ENCODE measurements around the gene EBF3.

Gene EBF3

DNA sequence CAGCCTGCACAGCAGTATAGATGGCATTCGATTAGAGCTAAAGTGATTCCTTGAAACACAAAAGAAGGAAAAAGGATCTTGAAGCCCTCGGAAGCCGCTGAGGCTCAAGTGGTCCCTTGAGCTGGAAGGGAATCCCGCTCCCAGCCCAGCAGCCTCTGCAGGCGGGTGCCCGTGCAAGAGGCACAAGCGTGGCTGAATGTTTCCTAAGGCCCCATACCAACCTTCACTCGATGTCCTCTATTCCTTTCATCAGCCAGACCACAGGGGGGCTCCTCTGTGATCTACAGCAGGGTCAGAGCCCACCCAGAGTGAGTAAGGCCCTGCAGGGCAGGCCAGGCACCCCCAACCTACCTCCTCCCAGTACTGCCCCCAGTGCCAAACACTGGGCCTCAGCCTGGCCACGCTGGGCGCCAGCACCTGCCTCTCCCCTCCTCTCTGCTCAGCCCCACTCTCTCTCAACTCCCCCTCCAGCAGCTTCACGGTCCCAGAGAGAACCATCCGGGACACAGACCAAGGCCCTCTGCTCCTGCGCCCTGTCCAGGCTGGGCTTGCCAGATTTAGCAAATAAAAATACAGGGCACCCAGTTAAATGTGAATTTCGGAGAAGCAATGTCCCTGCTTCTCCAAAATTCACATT, 30.5 kb downstream of the EBF3 start:
- H3K9me3 ChIP-seq = no peaks in the 10 kb centered on the region
- H3K4me3 ChIP-seq = no peak overlapping the region
- TF ChIP-seq, protein P1, sequence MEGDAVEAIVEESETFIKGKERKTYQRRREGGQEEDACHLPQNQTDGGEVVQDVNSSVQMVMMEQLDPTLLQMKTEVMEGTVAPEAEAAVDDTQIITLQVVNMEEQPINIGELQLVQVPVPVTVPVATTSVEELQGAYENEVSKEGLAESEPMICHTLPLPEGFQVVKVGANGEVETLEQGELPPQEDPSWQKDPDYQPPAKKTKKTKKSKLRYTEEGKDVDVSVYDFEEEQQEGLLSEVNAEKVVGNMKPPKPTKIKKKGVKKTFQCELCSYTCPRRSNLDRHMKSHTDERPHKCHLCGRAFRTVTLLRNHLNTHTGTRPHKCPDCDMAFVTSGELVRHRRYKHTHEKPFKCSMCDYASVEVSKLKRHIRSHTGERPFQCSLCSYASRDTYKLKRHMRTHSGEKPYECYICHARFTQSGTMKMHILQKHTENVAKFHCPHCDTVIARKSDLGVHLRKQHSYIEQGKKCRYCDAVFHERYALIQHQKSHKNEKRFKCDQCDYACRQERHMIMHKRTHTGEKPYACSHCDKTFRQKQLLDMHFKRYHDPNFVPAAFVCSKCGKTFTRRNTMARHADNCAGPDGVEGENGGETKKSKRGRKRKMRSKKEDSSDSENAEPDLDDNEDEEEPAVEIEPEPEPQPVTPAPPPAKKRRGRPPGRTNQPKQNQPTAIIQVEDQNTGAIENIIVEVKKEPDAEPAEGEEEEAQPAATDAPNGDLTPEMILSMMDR (IDR thresholded peaks at IDR 0.05) = no peak
- intact Hi-C loops (cut with DNase I; ENCODE audit: low total_unique reads) = no loop called here
- H3K36me3 ChIP-seq = no peaks in the 10 kb centered on the region
- no peak overlapping the region for H3K27ac ChIP-seq
- peak in 1 of 2 donors; percentile 52 for DNase-seq
- H3K4me1 ChIP-seq = no peaks in the 10 kb centered on the region
- no peaks in the 10 kb centered on the region for H3K27me3 ChIP-seq

DNA sequence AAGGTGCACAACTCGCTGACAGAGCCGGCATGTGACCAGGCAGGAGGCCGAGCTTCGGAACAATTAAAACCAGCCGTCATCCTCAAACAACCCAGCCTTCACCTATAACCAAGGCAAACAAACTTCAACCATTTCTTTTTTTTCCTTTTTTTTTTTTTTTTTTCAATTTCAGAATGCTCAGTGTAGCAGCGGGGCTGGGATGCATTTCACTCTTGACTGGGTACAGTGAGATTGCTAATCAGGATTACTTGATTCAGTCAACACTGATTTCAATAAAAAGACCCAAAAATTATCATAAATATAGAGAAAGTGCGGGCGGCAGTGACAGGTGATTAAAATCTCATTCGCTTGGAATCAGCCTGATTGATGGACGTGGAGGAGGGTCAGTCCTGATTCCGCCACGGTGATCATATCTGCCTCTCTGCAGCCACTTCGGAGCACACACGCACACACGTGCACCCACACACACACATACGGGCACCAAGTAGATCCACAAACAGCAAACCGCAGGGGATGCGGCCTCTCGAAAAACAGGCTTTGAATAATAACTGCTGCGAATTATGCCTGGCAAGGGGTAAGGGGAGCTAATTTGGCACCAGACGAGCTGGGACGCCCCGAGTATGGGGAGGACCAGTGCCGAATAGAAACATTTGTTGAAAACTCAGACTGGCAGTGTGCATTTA, 31.2 kb downstream of the EBF3 start:
- intact Hi-C loops (cut with DNase I; ENCODE audit: low total_unique reads) = no loop called here
- Histone ChIP-seq H3K27ac (no peak overlapping the region), H3K4me3 (no peak overlapping the region), H3K4me1 (no peaks in the 10 kb centered on the region), H3K27me3 (no peaks in the 10 kb centered on the region), H3K9me3 (no peaks in the 10 kb centered on the region), H3K36me3 (no peaks in the 10 kb centered on the region)
- DNase-seq = peak in 1 of 2 donors; percentile 46
- TF ChIP-seq, protein P1 (IDR thresholded peaks at IDR 0.05) = no peak

DNA sequence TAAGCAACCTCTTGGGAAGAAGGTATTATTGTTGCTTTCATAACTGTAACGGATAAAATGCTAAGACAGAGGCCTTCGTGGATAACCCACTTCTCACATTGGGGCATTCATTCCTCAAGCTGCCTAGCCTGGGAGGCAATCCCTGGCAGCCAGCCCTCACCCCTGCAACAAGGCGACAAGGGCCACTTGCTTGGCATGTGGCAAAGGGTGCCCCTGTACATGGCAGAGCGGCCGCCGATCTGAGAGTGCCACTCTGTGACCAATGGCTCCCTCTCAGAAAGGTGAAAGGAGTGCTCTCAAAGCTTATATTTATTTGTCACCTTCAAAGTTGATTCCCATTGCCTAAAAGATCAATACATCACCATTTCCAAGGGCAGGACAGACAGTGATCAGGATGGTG, 31.9 kb downstream of the EBF3 start:
- Histone ChIP-seq H3K27me3 (no peaks in the 10 kb centered on the region), H3K9me3 (no peaks in the 10 kb centered on the region), H3K4me1 (no peaks in the 10 kb centered on the region), H3K4me3 (no peak overlapping the region), H3K36me3 (no peaks in the 10 kb centered on the region), H3K27ac (no peak overlapping the region)
- peak in 1 of 2 donors; percentile 37 for DNase-seq
- intact Hi-C loops (cut with DNase I; ENCODE audit: low total_unique reads) = no loop called here
- TF ChIP-seq, protein P1 (IDR thresholded peaks at IDR 0.05) = no peak

DNA sequence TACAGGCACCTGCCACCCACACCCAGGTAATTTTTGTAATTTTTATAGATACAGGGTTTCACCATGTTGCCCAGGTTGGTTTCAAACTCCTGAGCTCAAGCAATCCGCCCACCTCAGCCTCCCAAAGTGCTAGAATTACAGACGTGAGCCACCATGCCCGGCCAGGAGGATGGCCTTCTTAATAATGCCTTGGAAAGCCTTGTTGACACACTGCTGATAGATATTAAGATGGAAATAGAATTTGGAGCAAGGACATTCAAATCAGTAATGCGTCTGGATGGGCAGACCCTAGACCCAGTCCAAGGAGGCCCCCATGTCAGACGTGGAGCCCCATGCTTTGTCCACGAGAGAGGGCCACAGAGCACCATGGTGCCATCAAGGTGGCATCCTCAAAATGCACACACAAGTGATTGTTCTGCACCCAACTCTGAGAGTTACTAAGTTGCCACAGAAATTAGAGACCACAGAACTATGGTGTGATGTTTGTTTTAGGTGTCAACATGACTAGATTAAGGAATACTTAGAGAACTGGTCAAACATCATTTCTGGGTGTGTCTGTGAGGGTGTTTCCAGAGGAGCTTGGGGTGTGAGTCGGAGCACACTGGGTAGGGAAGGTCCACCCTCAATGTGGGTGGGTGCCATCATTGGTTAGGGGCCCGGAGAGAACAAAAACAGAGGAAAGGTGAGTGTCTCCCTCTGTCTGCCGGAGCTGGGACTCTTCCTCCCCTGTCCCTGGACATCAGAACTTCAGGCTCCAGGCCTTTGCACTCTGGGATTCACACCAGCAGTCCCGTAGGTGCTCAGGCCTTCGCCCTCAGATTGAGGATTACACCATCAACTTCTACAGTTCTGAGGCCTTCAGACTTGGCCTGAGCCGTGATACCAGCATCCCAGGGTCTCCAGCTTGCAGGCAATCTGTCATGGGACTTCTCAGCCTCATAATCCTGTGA, 34.5 kb downstream of the EBF3 start:
- TF ChIP-seq, protein P1 (IDR thresholded peaks at IDR 0.05) = no peak
- Histone ChIP-seq H3K9me3 (no peaks in the 10 kb centered on the region), H3K4me1 (no peaks in the 10 kb centered on the region), H3K27me3 (no peaks in the 10 kb centered on the region), H3K36me3 (no peaks in the 10 kb centered on the region), H3K27ac (no peak overlapping the region), H3K4me3 (no peak overlapping the region)
- intact Hi-C loops (cut with DNase I; ENCODE audit: low total_unique reads) = no loop called here
- peak in 1 of 2 donors; percentile 47 for DNase-seq

DNA sequence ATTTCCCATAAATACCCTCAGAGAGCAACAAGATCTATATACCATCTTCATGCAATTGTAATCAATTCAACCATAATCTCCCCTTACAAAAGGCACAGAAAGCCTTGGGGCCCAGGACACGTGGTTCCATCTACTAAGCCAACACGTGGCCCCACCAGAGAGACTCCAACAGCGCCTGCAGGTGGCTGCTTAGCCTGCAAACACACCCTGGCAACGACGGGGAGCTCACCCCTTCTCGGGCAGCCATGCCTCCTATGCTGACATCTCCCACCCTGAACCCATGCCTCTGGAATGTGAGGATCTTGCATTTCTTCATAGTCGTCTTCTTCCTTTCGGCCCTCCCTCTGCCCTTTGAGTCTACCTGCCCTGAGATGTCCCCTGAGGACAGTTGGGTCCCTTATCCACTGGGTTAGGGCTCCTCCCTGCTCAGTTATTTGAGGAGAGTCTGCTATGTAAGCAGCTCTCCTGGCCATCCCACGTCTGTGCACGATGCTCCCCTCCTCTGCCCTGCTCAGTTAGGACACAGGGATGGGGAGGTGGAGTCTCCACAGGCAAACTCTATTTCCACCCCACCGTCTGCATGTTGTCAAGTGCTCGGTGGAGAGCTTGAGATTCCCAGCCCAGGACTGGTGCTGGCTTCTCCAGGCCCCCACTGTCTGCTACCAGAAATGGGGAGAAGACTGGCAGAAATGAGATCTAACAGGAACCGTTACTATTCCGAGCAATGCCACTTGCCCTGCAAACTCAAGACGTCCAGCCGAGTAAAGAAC, 36.5 kb downstream of the EBF3 start:
- intact Hi-C loops (cut with DNase I; ENCODE audit: low total_unique reads) = no loop called here
- peak in 1 of 2 donors; percentile 51 for DNase-seq
- TF ChIP-seq, protein P1 (IDR thresholded peaks at IDR 0.05) = no peak
- H3K36me3 ChIP-seq = no peaks in the 10 kb centered on the region
- H3K4me1 ChIP-seq = no peaks in the 10 kb centered on the region
- H3K27ac ChIP-seq = no peak overlapping the region
- H3K27me3 ChIP-seq = no peaks in the 10 kb centered on the region
- no peak overlapping the region for H3K4me3 ChIP-seq
- no peaks in the 10 kb centered on the region for H3K9me3 ChIP-seq

Measured in tibial artery (tissue), 4 donors.